Thyroid gland (tissue), 4 donors: ENCODE measurements around the gene CPN2.

ENCODE experiments used
- CTCF ChIP-seq, 6 experiments: fragments of 200-600 bp in 3 of 6; fragments of 450-650 bp in 3 of 6; sonication (generic) in 3 of 6; IDR thresholded peaks; one replicate each; pipeline ENCODE4 v1.5.1; 2016 to 2019; ENCODE audit warnings: antibody characterized with exemption in 6 of 6, mild to moderate bottlenecking in 2 of 6, inconsistent platforms in 1 of 6, moderate library complexity in 1 of 6
- POLR2A ChIP-seq, 2 donors: fragments of 450-650 bp; IDR thresholded peaks; one replicate each; pipeline ENCODE4 v1.6.1; 2017; ENCODE audit warnings: antibody characterized with exemption in 2 of 2, mild to moderate bottlenecking in 2 of 2, moderate library complexity in 1 of 2

- no peak for TF ChIP-seq CTCF (IDR thresholded peaks at IDR 0.05)
- no peak for TF ChIP-seq POLR2A (IDR thresholded peaks at IDR 0.05)
Measured at GRCh38 chr3:194339840-194340239, 11.3 kb downstream of the CPN2 start.
